Liver (tissue), 9 donors: ENCODE data around the gene LRRC2. TPM values are rescaled to one million over a fixed set of nuclear protein-coding genes. Genes with fewer than 3 reads are reported as not detected.

Experiments
- DNase-seq: peaks from one replicate; pipeline ENCODE4 v3.0.0-alpha.2; 2017; ENCODE audit warnings: low spot score
- H3K27ac ChIP-seq, 2 donors: one replicate each; pipeline ENCODE4 v1.7.0; 2013; ENCODE audit warnings: inconsistent platforms in 2 of 2, low read length in 2 of 2, control low read depth in 1 of 2, low read depth in 1 of 2, mild to moderate bottlenecking in 1 of 2
- H3K27me3 ChIP-seq, 4 donors: one replicate each; pipeline versions ENCODE4 v1.6.1 to v1.7.0; 2013; ENCODE audit warnings: low read length in 3 of 4, inconsistent platforms in 1 of 4, mild to moderate bottlenecking in 1 of 4, moderate library complexity in 1 of 4; ENCODE audit not compliant: control insufficient read depth in 4 of 4, insufficient read depth in 4 of 4
- H3K36me3 ChIP-seq, 4 donors: one replicate each; pipeline versions ENCODE4 v1.6.1 to v1.7.0; 2013; ENCODE audit warnings: low read length in 3 of 4, mild to moderate bottlenecking in 3 of 4, low read depth in 1 of 4, moderate library complexity in 1 of 4; ENCODE audit not compliant: control insufficient read depth in 4 of 4, insufficient read depth in 3 of 4
- H3K4me1 ChIP-seq, 4 donors: one replicate each; pipeline versions ENCODE4 v1.6.1 to v1.7.0; 2013; ENCODE audit warnings: low read length in 3 of 4, mild to moderate bottlenecking in 3 of 4, moderate library complexity in 1 of 4; ENCODE audit not compliant: control insufficient read depth in 4 of 4, insufficient read depth in 4 of 4
- H3K4me3 ChIP-seq, 3 donors: one replicate each; pipeline versions ENCODE4 v1.6.1 to v1.7.0; 2013; ENCODE audit warnings: low read length in 3 of 3, control low read depth in 1 of 3, low read depth in 1 of 3, mild to moderate bottlenecking in 1 of 3
- H3K9ac ChIP-seq, 2 donors: one replicate each; pipeline ENCODE4 v1.7.0; 2013; ENCODE audit warnings: low read length in 2 of 2, mild to moderate bottlenecking in 2 of 2, moderate library complexity in 2 of 2, control low read depth in 1 of 2, low read depth in 1 of 2
- H3K9me3 ChIP-seq, 4 donors: one replicate each; pipeline versions ENCODE4 v1.6.1 to v1.7.0; 2013; ENCODE audit warnings: low read length in 3 of 4; ENCODE audit not compliant: control insufficient read depth in 4 of 4
- EGR1 ChIP-seq, 2 donors: IDR thresholded peaks; 2 replicates each; pipeline ENCODE4 v1.6.1; 2016 to 2018; ENCODE audit warnings: antibody characterized with exemption in 2 of 2, low read depth in 2 of 2
- FOXA2 ChIP-seq: IDR thresholded peaks from 2 replicates; pipeline ENCODE4 v1.6.1; 2016; ENCODE audit warnings: antibody characterized with exemption
- NR2F2 ChIP-seq: IDR thresholded peaks from 2 replicates; pipeline ENCODE4 v1.6.1; 2016; ENCODE audit warnings: antibody characterized with exemption
- REST ChIP-seq: IDR thresholded peaks from 2 replicates; pipeline ENCODE4 v1.6.1; 2016; ENCODE audit warnings: antibody characterized with exemption, mild to moderate bottlenecking
- RXRA ChIP-seq, 2 donors: IDR thresholded peaks; 2 replicates each; pipeline ENCODE4 v1.6.1; 2017 to 2018; ENCODE audit warnings: antibody characterized with exemption in 2 of 2, mild to moderate bottlenecking in 1 of 2
- SP1 ChIP-seq: IDR thresholded peaks from 2 replicates; pipeline ENCODE4 v1.6.1; 2018; ENCODE audit warnings: antibody characterized with exemption, mild to moderate bottlenecking
- YY1 ChIP-seq: IDR thresholded peaks from 2 replicates; pipeline ENCODE4 v1.6.1; 2016; ENCODE audit warnings: antibody characterized with exemption, mild to moderate bottlenecking
- ZBTB33 ChIP-seq: IDR thresholded peaks from 2 replicates; pipeline ENCODE4 v1.6.1; 2016; ENCODE audit warnings: antibody characterized with exemption
- WGBS: extraction: QIAGEN DNeasy Blood & Tissue Kit; methylation state at CpG from one replicate; pipeline ENCODE4 v1.1.7; 2013; 5-methylcytosine and 5-hydroxymethylcytosine counted together
- polyA plus RNA-seq, 2 donors: library from polyadenylated mRNA; stranded (reverse) in 1 of 2; unstranded in 1 of 2; fragments of 200-250 nt in 1 of 2; fragments of >200 nt in 1 of 2; fragmentation: Nextera tagmentation in 1 of 2; extraction: Ambion mirVana in 1 of 2; gene quantifications; one replicate each; pipeline versions ENCODE4 v1.2.1 to v1.2.3, GENCODE V29; 2013 to 2015
- total RNA-seq, 2 donors: library from RNA; depleted of rRNA; stranded (reverse); fragments of >200 nt; gene quantifications; one replicate each; pipeline ENCODE4 v1.2.3, GENCODE V29; 2014
- donor health status: healthy.
- donor health status: healthy.
- donor health status: healthy.
- donor health status: healthy.
- donor health status: healthy.

Gene LRRC2
- total and polyA plus RNA-seq, 4 donors: 0.93 to 7.6 (median 4.2) TPM

- DNase-seq: no peak
- no peak overlapping the region for H3K9ac ChIP-seq
- H3K4me1 ChIP-seq: no peaks in the 10 kb centered on the region
- H3K27me3 ChIP-seq: no peaks in the 10 kb centered on the region
- no peak overlapping the region for H3K4me3 ChIP-seq
- no peak overlapping the region for H3K27ac ChIP-seq
- 96% methylated on average over 3 of the region's 3 CpGs for WGBS
- peaks cover 0 to 3% (median 2%) of the 10 kb centered on the region in 4 donors for H3K36me3 ChIP-seq
- no peak for TF ChIP-seq REST
- no peak for TF ChIP-seq SP1
- TF ChIP-seq NR2F2: no peak
- no peaks in the 10 kb centered on the region for H3K9me3 ChIP-seq
Observed at GRCh38 chr3:46520531-46520930, 45.6 kb downstream of the LRRC2 start.

DNA sequence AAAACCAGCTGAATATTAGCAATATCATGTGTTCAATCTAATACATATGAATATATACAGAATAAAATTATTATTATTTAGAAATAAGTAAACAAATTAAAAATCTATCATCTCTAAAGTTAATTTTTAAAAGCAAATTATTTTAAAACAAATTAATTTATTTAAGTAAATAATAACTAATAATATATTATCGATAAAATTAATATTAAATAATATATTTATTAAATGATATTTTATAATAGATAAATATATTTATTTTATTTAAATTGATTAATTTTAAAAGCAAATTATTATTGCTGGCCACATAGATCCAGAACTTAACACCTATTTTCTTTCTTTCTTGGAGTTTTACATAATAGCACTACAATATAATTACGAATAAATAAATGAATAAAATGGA is 46.1 kb downstream of the LRRC2 start:
- no peak for TF ChIP-seq FOXA2
- no peak for TF ChIP-seq YY1

DNA sequence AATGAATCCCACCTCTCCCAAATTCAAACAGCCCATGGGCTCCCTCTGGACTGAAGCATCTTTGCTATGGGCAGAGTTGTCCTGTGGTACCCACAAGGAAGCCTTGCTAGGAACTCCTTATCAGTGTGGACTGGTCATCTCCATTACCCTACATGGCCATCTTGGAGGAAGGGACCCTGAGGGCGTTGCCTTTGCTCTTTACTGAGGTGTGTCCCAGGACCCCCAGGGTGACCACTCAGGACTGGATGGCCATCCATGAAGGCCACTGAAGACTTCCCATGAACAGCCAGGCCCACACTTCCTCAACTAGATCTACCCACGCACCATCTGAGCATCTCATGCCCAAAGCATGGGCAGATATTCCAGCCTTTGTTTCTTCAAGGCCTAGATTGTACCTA is 48.3 kb downstream of the LRRC2 start:
- WGBS: 94% methylated on average over 2 of the region's 2 CpGs
- Histone ChIP-seq H3K9me3 (no peaks in the 10 kb centered on the region), H3K4me3 (no peak overlapping the region), H3K9ac (no peak overlapping the region), H3K4me1 (no peaks in the 10 kb centered on the region), H3K27ac (no peak overlapping the region), H3K27me3 (no peaks in the 10 kb centered on the region), H3K36me3 (peaks cover 0 to 3% (median 2%) of the 10 kb centered on the region in 4 donors)
- TF ChIP-seq RXRA (IDR thresholded peaks at IDR 0.05) (no peak), ZBTB33 (no peak), EGR1 (IDR thresholded peaks at IDR 0.05; ENCODE audit: low read depth in 2 of 2) (no peak), FOXA2 (no peak)
- no peak for DNase-seq

More for the DNA sequence above, 46.1 kb downstream of the LRRC2 start:
- H3K36me3 ChIP-seq: peaks cover 0 to 3% (median 2%) of the 10 kb centered on the region in 4 donors
- WGBS: 99% methylated on average over 2 of the region's 2 CpGs
- DNase-seq: no peak
- H3K4me3 ChIP-seq: no peak overlapping the region
- H3K27me3 ChIP-seq: no peaks in the 10 kb centered on the region
- no peaks in the 10 kb centered on the region for H3K9me3 ChIP-seq
- H3K9ac ChIP-seq: no peak overlapping the region
- no peaks in the 10 kb centered on the region for H3K4me1 ChIP-seq
- no peak overlapping the region for H3K27ac ChIP-seq
